GM12878 (cell line): ENCODE measurements around the gene IGFALS. TPM values are rescaled to one million over a fixed set of nuclear protein-coding genes. Genes with fewer than 3 reads are reported as not detected.

Source experiments
- ATAC-seq: fragments of 200-7000 bp; cut with Tn5 transposase; 3 replicates; pipeline ENCODE4 v1.9.1; 2020; ENCODE audit warnings: mild to moderate bottlenecking, moderate library complexity
- BruUV-seq: library from RNA; stranded (reverse); fragments of 400-500 nt; replicated peaks from 2 replicates; lab custom pipeline; 2021; lab: Mats Ljungman, UMichigan
- CTCF ChIA-PET: fragments of 300-600 bp; sonication (Branson Sonifier 250); formaldehyde crosslinking; extraction: SDS; loops from one replicate; lab custom pipeline; 2021; ENCODE audit warnings: inconsistent platforms; lab: Yijun Ruan, JAX
- POLR2A ChIA-PET: fragments of 350-600 bp; formaldehyde crosslinking; extraction: SDS; loops from one replicate; lab custom pipeline; 2021; ENCODE audit warnings: inconsistent platforms; lab: Charles Lee
- RAD21 ChIA-PET: fragments of 300-600 bp; sonication (Branson Sonifier 250); formaldehyde crosslinking; loops from one replicate; lab custom pipeline; 2023; ENCODE audit warnings: antibody characterized with exemption; ENCODE audit not compliant: unreplicated experiment; lab: Charles Lee
- SMC1A ChIA-PET: fragments of 300-600 bp; sonication (Branson Sonifier 250); formaldehyde crosslinking; loops from one replicate; lab custom pipeline; 2023; ENCODE audit not compliant: unreplicated experiment, uncharacterized antibody; lab: Charles Lee
- DNase-seq: peaks from one replicate; pipeline ENCODE4 v3.0.0-alpha.2; 2011; ENCODE audit warnings: low read depth, low spot score
- FAIRE-seq: peaks from 3 replicates; lab custom pipeline; 2011; peaks lifted over from hg19 to GRCh38; lab: Jason Lieb, UNC
- H2AFZ ChIP-seq: 2 replicates; pipeline ENCODE4 v1.6.0; 2011; ENCODE audit warnings: low read depth, low read length, control low read depth; ENCODE audit not compliant: control insufficient read depth
- H3K27ac ChIP-seq: 2 replicates; pipeline ENCODE4 v1.5.1; 2011; ENCODE audit warnings: control low read depth; ENCODE audit not compliant: control insufficient read depth, insufficient read depth
- H3K27me3 ChIP-seq, 2 experiments: replicated peaks in 1 of 2; 2 replicates each; pipeline versions ENCODE4 v1.6.0 to v1.6.1; 2011; ENCODE audit warnings: low read length in 1 of 2; ENCODE audit not compliant: control insufficient read depth in 2 of 2, insufficient read depth in 2 of 2
- H3K36me3 ChIP-seq, 2 experiments: 2 replicates each; pipeline ENCODE4 v1.5.1; 2011; ENCODE audit warnings: low read length in 1 of 2; ENCODE audit not compliant: control insufficient read depth in 2 of 2, insufficient read depth in 2 of 2
- H3K4me1 ChIP-seq: 2 replicates; pipeline ENCODE4 v1.6.1; 2011; ENCODE audit warnings: mild to moderate bottlenecking, low read length, moderate library complexity, mixed read lengths; ENCODE audit not compliant: control insufficient read depth, insufficient read depth
- H3K4me2 ChIP-seq: 2 replicates; pipeline ENCODE4 v1.6.0; 2011; ENCODE audit warnings: control low read depth; ENCODE audit not compliant: control insufficient read depth, insufficient read depth
- H3K4me3 ChIP-seq: fragments of 200-600 bp; sonication (generic); 2 replicates; pipeline ENCODE4 v1.5.1; 2016
- H3K79me2 ChIP-seq: 2 replicates; pipeline ENCODE4 v1.6.0; 2011; ENCODE audit warnings: low read length; ENCODE audit not compliant: control insufficient read depth, insufficient read depth
- H3K9ac ChIP-seq: 2 replicates; pipeline ENCODE4 v1.8.0; 2011; ENCODE audit warnings: low read length, control low read depth, mixed read lengths; ENCODE audit not compliant: control insufficient read depth, insufficient read depth
- H3K9me3 ChIP-seq: replicated peaks from 3 replicates; pipeline ENCODE4 v1.5.1; 2011; ENCODE audit warnings: mild to moderate bottlenecking, low read length; ENCODE audit not compliant: control insufficient read depth, insufficient read depth
- H4K20me1 ChIP-seq: 2 replicates; pipeline ENCODE4 v1.6.0; 2011; ENCODE audit not compliant: control insufficient read depth, insufficient read depth
- CREB1 ChIP-seq: IDR thresholded peaks from 2 replicates; pipeline ENCODE4 v1.6.1; 2012; ENCODE audit warnings: low read depth, mild to moderate bottlenecking, inconsistent platforms
- RAD21 ChIP-seq: IDR thresholded peaks from 2 replicates; pipeline ENCODE4 v1.6.1; 2011; ENCODE audit warnings: mild to moderate bottlenecking, low read depth, low read length, moderate library complexity; ENCODE audit not compliant: insufficient read depth
- ZNF384 ChIP-seq: IDR thresholded peaks from 2 replicates; pipeline ENCODE4 v1.6.1; 2012; ENCODE audit warnings: low read depth, mild to moderate bottlenecking, low read length, improper control_type of control experiment, borderline replicate concordance
- WGBS: methylation state at CpG from one replicate; pipeline ENCODE4 v1.1.6; 2016; ENCODE audit warnings: low lambda C conversion rate; ENCODE audit not compliant: insufficient replicate concordance, insufficient coverage; ENCODE audit errors: missing lambda C conversion rate; 5-methylcytosine and 5-hydroxymethylcytosine counted together
- in situ Hi-C: fragments of 300-500 bp; cut with MboI; formaldehyde crosslinking; loops from 9 replicates; pipeline ENCODE4 v1.14.3; 2018; ENCODE audit warnings: mixed read lengths
- intact Hi-C: fragments of 100-400 bp; cut with micrococcal nuclease; formaldehyde crosslinking; loops from one replicate; pipeline ENCODE4 v1.14.2; 2022; ENCODE audit not compliant: unreplicated experiment
- polyA plus RNA-seq, 11 experiments: library from polyadenylated mRNA; depleted of rRNA in 4 of 11; unstranded in 6 of 11; stranded (reverse) in 5 of 11; fragments of >200 nt; fragmentation: Nextera tagmentation in 4 of 11; fragmentation: Illumina TruSeq in 1 of 11; extraction: Ambion mirVana in 4 of 11; extraction: Trizol in 1 of 11; gene quantifications; 1 replicate in 1 of 11; 2 replicates in 10 of 11; pipeline versions ENCODE4 v1.2.1 to v1.2.3, GENCODE V29; 2011 to 2016; ENCODE audit warnings: inconsistent platforms in 2 of 11, missing spikeins in 2 of 11, low read depth in 1 of 11
- total RNA-seq, 4 experiments: library from RNA; depleted of rRNA in 3 of 4; stranded (reverse); fragments of >200 nt in 3 of 4; fragmentation: Illumina TruSeq in 1 of 4; extraction: Trizol in 1 of 4; gene quantifications; 2 replicates each; pipeline versions ENCODE4 v1.2.1 to v1.2.3, GENCODE V29; 2013 to 2021
- TF ChIP-seq, protein P1 (sequence below): fragments of 450-650 bp; IDR thresholded peaks from 2 replicates; pipeline ENCODE4 v1.6.1; 2018; ENCODE audit warnings: mild to moderate bottlenecking, low read depth, moderate library complexity; ENCODE audit not compliant: partially characterized antibody
- TF ChIP-seq, protein P2 (sequence below): fragments of 150-350 bp; IDR thresholded peaks from 2 replicates; pipeline ENCODE4 v1.6.1; 2014; ENCODE audit warnings: mild to moderate bottlenecking, low read depth, low read length

The IGFALS gene
- total and polyA plus RNA-seq, 10 of the 15 experiments (the other 5 are each of a cell fraction or from before 2014, with no cell fraction given): 0.04 to 0.11 TPM; not detected in 8

DNA sequence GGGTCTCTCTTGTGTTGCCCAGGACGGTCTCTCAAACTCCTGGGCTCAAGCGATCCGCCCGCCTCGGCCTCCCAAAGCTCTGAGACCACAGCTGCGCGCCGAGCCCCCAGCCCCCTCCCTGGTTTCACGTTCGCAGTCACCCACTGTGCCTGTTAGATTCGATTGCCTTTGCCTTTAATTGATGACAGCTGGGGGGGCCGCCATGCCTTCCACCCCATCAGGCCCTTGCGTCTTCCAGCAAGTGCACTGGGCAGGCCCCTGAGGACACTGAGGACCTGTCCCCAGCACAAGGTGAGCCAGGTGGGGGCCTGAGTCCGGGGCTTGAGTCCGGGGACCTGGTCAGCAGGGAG lies 3.3 kb downstream of the IGFALS start:
- TF ChIP-seq CREB1: no peak
- TF ChIP-seq, protein P1, sequence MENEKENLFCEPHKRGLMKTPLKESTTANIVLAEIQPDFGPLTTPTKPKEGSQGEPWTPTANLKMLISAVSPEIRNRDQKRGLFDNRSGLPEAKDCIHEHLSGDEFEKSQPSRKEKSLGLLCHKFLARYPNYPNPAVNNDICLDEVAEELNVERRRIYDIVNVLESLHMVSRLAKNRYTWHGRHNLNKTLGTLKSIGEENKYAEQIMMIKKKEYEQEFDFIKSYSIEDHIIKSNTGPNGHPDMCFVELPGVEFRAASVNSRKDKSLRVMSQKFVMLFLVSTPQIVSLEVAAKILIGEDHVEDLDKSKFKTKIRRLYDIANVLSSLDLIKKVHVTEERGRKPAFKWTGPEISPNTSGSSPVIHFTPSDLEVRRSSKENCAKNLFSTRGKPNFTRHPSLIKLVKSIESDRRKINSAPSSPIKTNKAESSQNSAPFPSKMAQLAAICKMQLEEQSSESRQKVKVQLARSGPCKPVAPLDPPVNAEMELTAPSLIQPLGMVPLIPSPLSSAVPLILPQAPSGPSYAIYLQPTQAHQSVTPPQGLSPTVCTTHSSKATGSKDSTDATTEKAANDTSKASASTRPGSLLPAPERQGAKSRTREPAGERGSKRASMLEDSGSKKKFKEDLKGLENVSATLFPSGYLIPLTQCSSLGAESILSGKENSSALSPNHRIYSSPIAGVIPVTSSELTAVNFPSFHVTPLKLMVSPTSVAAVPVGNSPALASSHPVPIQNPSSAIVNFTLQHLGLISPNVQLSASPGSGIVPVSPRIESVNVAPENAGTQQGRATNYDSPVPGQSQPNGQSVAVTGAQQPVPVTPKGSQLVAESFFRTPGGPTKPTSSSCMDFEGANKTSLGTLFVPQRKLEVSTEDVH: no peak
- TF ChIP-seq, protein P2, sequence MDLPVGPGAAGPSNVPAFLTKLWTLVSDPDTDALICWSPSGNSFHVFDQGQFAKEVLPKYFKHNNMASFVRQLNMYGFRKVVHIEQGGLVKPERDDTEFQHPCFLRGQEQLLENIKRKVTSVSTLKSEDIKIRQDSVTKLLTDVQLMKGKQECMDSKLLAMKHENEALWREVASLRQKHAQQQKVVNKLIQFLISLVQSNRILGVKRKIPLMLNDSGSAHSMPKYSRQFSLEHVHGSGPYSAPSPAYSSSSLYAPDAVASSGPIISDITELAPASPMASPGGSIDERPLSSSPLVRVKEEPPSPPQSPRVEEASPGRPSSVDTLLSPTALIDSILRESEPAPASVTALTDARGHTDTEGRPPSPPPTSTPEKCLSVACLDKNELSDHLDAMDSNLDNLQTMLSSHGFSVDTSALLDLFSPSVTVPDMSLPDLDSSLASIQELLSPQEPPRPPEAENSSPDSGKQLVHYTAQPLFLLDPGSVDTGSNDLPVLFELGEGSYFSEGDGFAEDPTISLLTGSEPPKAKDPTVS: no peak
- no peak for TF ChIP-seq RAD21
- no peak for TF ChIP-seq ZNF384
- TF ChIP-seq, all 136 proteins: peak for 0
- in situ Hi-C loops (no loop called here), intact Hi-C loops (no loop called here)
- Histone ChIP-seq H4K20me1 (no peaks in the 10 kb centered on the region), H3K4me2 (no peak overlapping the region), H3K4me1 (no peaks in the 10 kb centered on the region), H3K27me3 (no peaks in the 10 kb centered on the region), H3K27ac (no peak overlapping the region), H3K36me3 (peaks cover under 1 to 12% of the 10 kb centered on the region in 2 experiments; a peak in 3 of 4 replicates), H3K9ac (no peak overlapping the region), H3K79me2 (peaks cover 2% of the 10 kb centered on the region), H2AFZ (no peak overlapping the region), H3K4me3 (no peak overlapping the region), H3K9me3 (no peaks in the 10 kb centered on the region)
- ChIA-PET RAD21 (no interaction called here), SMC1A (no interaction called here), POLR2A (no interaction called here), CTCF (no interaction called here)
- BruUV-seq: no TSS peak
- DNase-seq (no peak), FAIRE-seq (no peak), ATAC-seq (no peak)
- 97% methylated on average over 15 of the region's 15 CpGs for WGBS
